CD14-positive monocyte (primary cell): ENCODE data around the gene HLA-DRA. TPM values are rescaled to one million over a fixed set of nuclear protein-coding genes. Genes with fewer than 3 reads are reported as not detected.
A peak's percentile ranks its signal among the peaks of the same experiment; 100 is the strongest.

Experiments
- DNase-seq, 3 donors: peaks; one replicate each; pipeline ENCODE4 v3.0.0-alpha.2; 2011 to 2022
- H2AFZ ChIP-seq: 2 replicates; pipeline ENCODE4 v1.6.0; 2012; ENCODE audit warnings: mild to moderate bottlenecking, low read depth, low read length, inconsistent platforms; ENCODE audit not compliant: insufficient read depth, poor library complexity, severe bottlenecking
- H3K27ac ChIP-seq, 2 donors: 1 replicate in 1 of 2; 2 replicates in 1 of 2; pipeline ENCODE4 v1.5.1; 2012 to 2013; ENCODE audit warnings: low read length in 2 of 2, control low read depth in 1 of 2, inconsistent platforms in 1 of 2, low read depth in 1 of 2, mild to moderate bottlenecking in 1 of 2
- H3K27me3 ChIP-seq, 2 donors: one replicate each; pipeline versions ENCODE4 v1.6.0 to v1.6.1; 2011 to 2013; ENCODE audit warnings: low read length in 2 of 2; ENCODE audit not compliant: control insufficient read depth in 2 of 2, insufficient read depth in 2 of 2
- H3K36me3 ChIP-seq, 2 donors: replicated peaks in 1 of 2; 1 replicate in 1 of 2; 2 replicates in 1 of 2; pipeline versions ENCODE4 v1.5.1 to v1.6.1; 2012 to 2013; ENCODE audit warnings: low read length in 2 of 2, control low read depth in 1 of 2, inconsistent platforms in 1 of 2, mild to moderate bottlenecking in 1 of 2; ENCODE audit not compliant: insufficient read depth in 2 of 2, control insufficient read depth in 1 of 2
- H3K4me1 ChIP-seq, 2 donors: 1 replicate in 1 of 2; 2 replicates in 1 of 2; pipeline versions ENCODE4 v1.5.1 to v1.6.1; 2012 to 2013; ENCODE audit warnings: low read length in 2 of 2, control low read depth in 1 of 2, inconsistent platforms in 1 of 2, mild to moderate bottlenecking in 1 of 2, moderate library complexity in 1 of 2; ENCODE audit not compliant: insufficient read depth in 2 of 2, control insufficient read depth in 1 of 2
- H3K4me2 ChIP-seq: replicated peaks from 2 replicates; pipeline ENCODE3; 2012; ENCODE audit warnings: low read length, moderate library complexity, mild to moderate bottlenecking; ENCODE audit not compliant: poor library complexity, severe bottlenecking; ENCODE audit errors: extremely low read depth
- H3K4me3 ChIP-seq, 3 experiments: fragments of 200-600 bp in 1 of 3; sonication (generic) in 1 of 3; replicated peaks in 1 of 3; 1 replicate in 2 of 3; 2 replicates in 1 of 3; pipeline ENCODE4 v1.5.1; 2011 to 2013; ENCODE audit warnings: low read length in 3 of 3, mild to moderate bottlenecking in 3 of 3, control low read depth in 2 of 3, low read depth in 2 of 3, inconsistent platforms in 1 of 3, moderate library complexity in 1 of 3
- H3K79me2 ChIP-seq: 2 replicates; pipeline ENCODE4 v1.6.0; 2012; ENCODE audit warnings: mild to moderate bottlenecking, control low read depth, inconsistent platforms, low read length, moderate library complexity; ENCODE audit not compliant: insufficient read depth
- H3K9ac ChIP-seq: 2 replicates; pipeline ENCODE4 v1.6.0; 2017; ENCODE audit warnings: low read length, mild to moderate bottlenecking; ENCODE audit not compliant: insufficient read depth, poor library complexity, severe bottlenecking
- H3K9me3 ChIP-seq, 2 donors: replicated peaks in 1 of 2; 1 replicate in 1 of 2; 2 replicates in 1 of 2; pipeline versions ENCODE4 v1.5.1 to v1.6.1; 2012 to 2013; ENCODE audit warnings: low read length in 2 of 2, control low read depth in 1 of 2; ENCODE audit not compliant: control insufficient read depth in 1 of 2, insufficient read depth in 1 of 2
- H4K20me1 ChIP-seq: 2 replicates; pipeline ENCODE4 v1.6.0; 2012; ENCODE audit warnings: mild to moderate bottlenecking, low read length, control low read depth, moderate library complexity; ENCODE audit not compliant: insufficient read depth
- H3K27ac Mint-ChIP-seq, 7 donors: one replicate each; pipeline ENCODE4 v1.8.0; 2020; ENCODE audit warnings: mild to moderate bottlenecking in 7 of 7, mixed read lengths in 7 of 7, moderate library complexity in 6 of 7, inconsistent platforms in 2 of 7
- H3K27me3 Mint-ChIP-seq, 3 donors: one replicate each; pipeline ENCODE4 v1.8.0; 2021 to 2022; ENCODE audit warnings: low read depth in 3 of 3, mild to moderate bottlenecking in 3 of 3, mixed read lengths in 3 of 3, moderate library complexity in 3 of 3, inconsistent platforms in 1 of 3
- H3K36me3 Mint-ChIP-seq, 2 donors: one replicate each; pipeline ENCODE4 v1.8.0; 2020; ENCODE audit warnings: mixed read lengths in 2 of 2, inconsistent platforms in 1 of 2, mild to moderate bottlenecking in 1 of 2
- H3K4me1 Mint-ChIP-seq: one replicate; pipeline ENCODE4 v1.8.0; 2020; ENCODE audit warnings: mild to moderate bottlenecking, mixed read lengths
- H3K4me3 Mint-ChIP-seq, 2 donors: one replicate each; pipeline ENCODE4 v1.8.0; 2020; ENCODE audit warnings: mild to moderate bottlenecking in 2 of 2, mixed read lengths in 2 of 2, moderate library complexity in 1 of 2
- H3K9me3 Mint-ChIP-seq, 7 donors: one replicate each; pipeline ENCODE4 v1.8.0; 2020 to 2022; ENCODE audit warnings: mixed read lengths in 7 of 7, mild to moderate bottlenecking in 6 of 7, moderate library complexity in 6 of 7, inconsistent platforms in 2 of 7
- WGBS: methylation state at CpG from one replicate; pipeline ENCODE4 v1.1.5; 2013; ENCODE audit warnings: missing lambda C conversion rate; ENCODE audit not compliant: insufficient coverage; 5-methylcytosine and 5-hydroxymethylcytosine counted together
- intact Hi-C, 2 donors: fragments of 100-400 bp; cut with micrococcal nuclease; formaldehyde crosslinking; loops; one replicate each; pipeline versions ENCODE4 v1.15.0 to v1.15.1; 2023
- polyA plus RNA-seq, 3 donors: library from polyadenylated mRNA; depleted of rRNA in 1 of 3; unstranded in 2 of 3; stranded (reverse) in 1 of 3; fragments of 300-500 nt in 2 of 3; fragments of >200 nt in 1 of 3; fragmentation: Illumina TruSeq in 2 of 3; gene quantifications; 1 replicate in 2 of 3; 2 replicates in 1 of 3; pipeline ENCODE4 v1.2.3, GENCODE V29; 2012 to 2021
- TF ChIP-seq, protein P1 (sequence below): fragments of 200-600 bp; IDR thresholded peaks from one replicate; pipeline ENCODE4 v1.8.0; 2022; ENCODE audit warnings: antibody characterized with exemption, mild to moderate bottlenecking

The HLA-DRA gene
- polyA plus RNA-seq, 3 donors: 4,194 to 5,181 (median 4,943) TPM

GRCh38 chr6:32436186-32436585 is 3.5 kb upstream of the HLA-DRA start:
- Mint-ChIP-seq H3K4me1 (peaks cover 40% of the 10 kb centered on the region), H3K9me3 (peaks cover 0 to 7% (median 2%) of the 10 kb centered on the region in 7 donors), H3K27me3 (peaks cover 0 to 6% (median 2%) of the 10 kb centered on the region in 3 donors), H3K36me3 (peaks cover 18 to 22% of the 10 kb centered on the region in 2 donors), H3K4me3 (no peak overlapping the region), H3K27ac (peak overlapping the region; percentile 98 to 100 (median 99))
- peaks cover 24% of the 10 kb centered on the region for H3K79me2 ChIP-seq
- peaks cover 0 to 9% of the 10 kb centered on the region in 2 donors for H3K36me3 ChIP-seq
- intact Hi-C loops: no loop called here
- peaks cover 5% of the 10 kb centered on the region for H4K20me1 ChIP-seq
- DNase-seq: no peak
- peak overlapping the region; percentile 60 for H3K9ac ChIP-seq
- H3K27me3 ChIP-seq: no peaks in the 10 kb centered on the region
- WGBS: no CpG with 5 or more reads among the region's 4 CpGs
- H3K9me3 ChIP-seq: no peaks in the 10 kb centered on the region
- TF ChIP-seq, protein P1, sequence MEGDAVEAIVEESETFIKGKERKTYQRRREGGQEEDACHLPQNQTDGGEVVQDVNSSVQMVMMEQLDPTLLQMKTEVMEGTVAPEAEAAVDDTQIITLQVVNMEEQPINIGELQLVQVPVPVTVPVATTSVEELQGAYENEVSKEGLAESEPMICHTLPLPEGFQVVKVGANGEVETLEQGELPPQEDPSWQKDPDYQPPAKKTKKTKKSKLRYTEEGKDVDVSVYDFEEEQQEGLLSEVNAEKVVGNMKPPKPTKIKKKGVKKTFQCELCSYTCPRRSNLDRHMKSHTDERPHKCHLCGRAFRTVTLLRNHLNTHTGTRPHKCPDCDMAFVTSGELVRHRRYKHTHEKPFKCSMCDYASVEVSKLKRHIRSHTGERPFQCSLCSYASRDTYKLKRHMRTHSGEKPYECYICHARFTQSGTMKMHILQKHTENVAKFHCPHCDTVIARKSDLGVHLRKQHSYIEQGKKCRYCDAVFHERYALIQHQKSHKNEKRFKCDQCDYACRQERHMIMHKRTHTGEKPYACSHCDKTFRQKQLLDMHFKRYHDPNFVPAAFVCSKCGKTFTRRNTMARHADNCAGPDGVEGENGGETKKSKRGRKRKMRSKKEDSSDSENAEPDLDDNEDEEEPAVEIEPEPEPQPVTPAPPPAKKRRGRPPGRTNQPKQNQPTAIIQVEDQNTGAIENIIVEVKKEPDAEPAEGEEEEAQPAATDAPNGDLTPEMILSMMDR: no peak
- no peak overlapping the region for H3K4me2 ChIP-seq
- H3K4me1 ChIP-seq: peaks cover 40 to 42% of the 10 kb centered on the region in 2 donors
- peak overlapping the region; percentile 90 to 98 for H3K27ac ChIP-seq
- no peak overlapping the region for H3K4me3 ChIP-seq
- H2AFZ ChIP-seq: no peak overlapping the region

- Histone ChIP-seq H3K4me2 (peak overlapping the region; percentile 26), H3K79me2 (peaks cover 34% of the 10 kb centered on the region), H3K4me1 (peaks cover 49 to 52% of the 10 kb centered on the region in 2 donors), H3K36me3 (peaks cover 3 to 20% of the 10 kb centered on the region in 2 donors), H3K27me3 (no peaks in the 10 kb centered on the region), H3K27ac (peak overlapping the region; percentile 90 to 98), H4K20me1 (peaks cover 11% of the 10 kb centered on the region), H3K4me3 (peak overlapping the region in 1 of 3 experiments; percentile 41), H3K9me3 (no peaks in the 10 kb centered on the region), H2AFZ (no peak overlapping the region), H3K9ac (peak overlapping the region; percentile 63)
- H3K36me3 Mint-ChIP-seq: peaks cover 28 to 32% of the 10 kb centered on the region in 2 donors
- peak overlapping the region; percentile 98 to 100 (median 99) for H3K27ac Mint-ChIP-seq
- TF ChIP-seq, protein P1: no peak
- H3K27me3 Mint-ChIP-seq: peaks cover 0 to 6% (median 2%) of the 10 kb centered on the region in 3 donors
- whole genome bisulfite sequencing: no CpG with 5 or more reads among the region's 2 CpGs
- peaks cover 50% of the 10 kb centered on the region for H3K4me1 Mint-ChIP-seq
- H3K9me3 Mint-ChIP-seq: peaks cover 0 to 7% (median 2%) of the 10 kb centered on the region in 7 donors
- peak; percentile 92 to 99 (median 98) for DNase-seq
- no peak overlapping the region for H3K4me3 Mint-ChIP-seq
- intact Hi-C loops: no loop called here
Measured at GRCh38 chr6:32436995-32437836, 2.5 kb upstream of the HLA-DRA start.
